ENCODE measurements around the gene IRF5.

IRF5 gene

DNA sequence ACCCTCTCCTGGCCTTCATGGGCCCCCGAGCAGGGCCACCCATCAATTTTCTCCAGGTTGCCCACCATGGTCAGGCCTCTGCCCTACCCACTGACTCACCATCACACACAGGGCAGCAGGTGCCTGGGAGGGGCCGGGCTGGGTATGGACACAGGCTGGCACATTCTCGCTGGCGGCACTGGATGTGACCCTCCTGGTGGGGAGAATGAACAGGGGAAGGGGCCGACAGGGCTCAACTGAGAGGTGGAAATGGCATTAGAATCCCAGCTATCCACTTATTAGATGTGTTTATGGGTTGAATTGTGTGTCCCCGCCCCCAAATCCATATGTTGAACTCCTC is 43.7 kb upstream of the IRF5 start:
- Histone ChIP-seq H3K4me2 (ENCODE audit: low read depth, low read length, poor library complexity, severe bottlenecking) (no peak overlapping the region), H3K4me3 (ENCODE audit: low read length, poor library complexity, severe bottlenecking) (no peak overlapping the region), H4K20me1 (ENCODE audit: insufficient read depth, low read length, poor library complexity, severe bottlenecking) (no peaks in the 10 kb centered on the region), H3K9ac (ENCODE audit: low read depth, low read length, poor library complexity, severe bottlenecking) (no peak overlapping the region), H2AFZ (ENCODE audit: low read length) (no peak overlapping the region), H3K9me3 (ENCODE audit: insufficient read depth, low read depth, low read length) (no peaks in the 10 kb centered on the region), H3K9me2 (replicated peaks; ENCODE audit: low read depth, low read length) (no peaks in the 10 kb centered on the region), H3K36me3 (ENCODE audit: insufficient read depth, low read length) (no peaks in the 10 kb centered on the region), H3K79me2 (ENCODE audit: insufficient read depth, low read length) (no peaks in the 10 kb centered on the region), H3K27me3 (ENCODE audit: insufficient read depth, low read length, poor library complexity, severe bottlenecking) (no peaks in the 10 kb centered on the region), H3F3A (ENCODE audit: low read depth) (no peaks in the 10 kb centered on the region), H3K4me1 (ENCODE audit: insufficient read depth, low read length, poor library complexity, severe bottlenecking) (no peaks in the 10 kb centered on the region)
- TF ChIP-seq EZH2phosphoT487 (IDR thresholded peaks at IDR 0.05; ENCODE audit: borderline replicate concordance), result no peak
- no peak for TF ChIP-seq CTCF (conservative IDR thresholded peaks at IDR 0.05; ENCODE audit: low read length)

- no peaks in the 10 kb centered on the region for H3K4me1 ChIP-seq (ENCODE audit: insufficient read depth, low read length, poor library complexity, severe bottlenecking)
Measured at GRCh38 chr7:128895320-128895719, 42.4 kb upstream of the IRF5 start.

DNA sequence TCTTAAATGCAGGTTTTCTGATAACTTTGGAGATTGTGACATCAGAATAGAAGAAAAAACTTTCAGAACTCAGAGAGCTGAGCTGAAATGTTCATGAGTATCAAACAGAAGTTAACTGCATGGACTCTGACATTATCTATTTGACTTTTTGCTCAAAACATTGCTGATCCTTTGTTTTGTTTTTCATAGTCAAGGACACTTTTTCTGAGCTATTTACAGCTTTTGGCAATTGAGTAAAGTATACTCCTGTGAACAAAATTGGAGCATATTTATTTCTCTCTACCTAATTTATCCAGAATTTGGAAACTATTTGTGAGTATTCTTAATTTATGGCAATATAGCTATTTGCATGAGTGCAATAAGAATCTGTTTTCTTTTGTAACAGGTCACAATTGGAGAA is 38.3 kb upstream of the IRF5 start:
- no peaks in the 10 kb centered on the region for H3K79me2 ChIP-seq (ENCODE audit: insufficient read depth, low read length)
- peaks cover 2% of the 10 kb centered on the region for H3K4me1 ChIP-seq (ENCODE audit: insufficient read depth, low read length, poor library complexity, severe bottlenecking)
- TF ChIP-seq CTCF (conservative IDR thresholded peaks at IDR 0.05; ENCODE audit: low read length) (no peak), EZH2phosphoT487 (IDR thresholded peaks at IDR 0.05; ENCODE audit: borderline replicate concordance) (no peak)
- no peaks in the 10 kb centered on the region for H3K27me3 ChIP-seq (ENCODE audit: insufficient read depth, low read length, poor library complexity, severe bottlenecking)
- no peaks in the 10 kb centered on the region for H4K20me1 ChIP-seq (ENCODE audit: insufficient read depth, low read length, poor library complexity, severe bottlenecking)
- H3K36me3 ChIP-seq (ENCODE audit: insufficient read depth, low read length), result no peaks in the 10 kb centered on the region
- no peak overlapping the region for H3K4me3 ChIP-seq (ENCODE audit: low read length, poor library complexity, severe bottlenecking)
- no peak overlapping the region for H3K9ac ChIP-seq (ENCODE audit: low read depth, low read length, poor library complexity, severe bottlenecking)
- H3K9me2 ChIP-seq (replicated peaks; ENCODE audit: low read depth, low read length), result no peaks in the 10 kb centered on the region
- H3K4me2 ChIP-seq (ENCODE audit: low read depth, low read length, poor library complexity, severe bottlenecking), result no peak overlapping the region
- no peak overlapping the region for H2AFZ ChIP-seq (ENCODE audit: low read length)
- 0 out of 2 replicates have a peak, but pooled peaks cover 4% of the 10 kb centered on the region for H3K9me3 ChIP-seq (ENCODE audit: insufficient read depth, low read depth, low read length)
- H3F3A ChIP-seq (ENCODE audit: low read depth), result no peaks in the 10 kb centered on the region

More at GRCh38 chr7:128895320-128895719, 42.4 kb upstream of the IRF5 start:
- H3K36me3 ChIP-seq (ENCODE audit: insufficient read depth, low read length), result no peaks in the 10 kb centered on the region
- no peak overlapping the region for H3K9ac ChIP-seq (ENCODE audit: low read depth, low read length, poor library complexity, severe bottlenecking)
- TF ChIP-seq EZH2phosphoT487 (IDR thresholded peaks at IDR 0.05; ENCODE audit: borderline replicate concordance), result no peak
- no peak for TF ChIP-seq CTCF (conservative IDR thresholded peaks at IDR 0.05; ENCODE audit: low read length)
- no peak overlapping the region for H3K4me3 ChIP-seq (ENCODE audit: low read length, poor library complexity, severe bottlenecking)
- H3F3A ChIP-seq (ENCODE audit: low read depth), result no peaks in the 10 kb centered on the region
- no peaks in the 10 kb centered on the region for H3K27me3 ChIP-seq (ENCODE audit: insufficient read depth, low read length, poor library complexity, severe bottlenecking)
- no peak overlapping the region for H2AFZ ChIP-seq (ENCODE audit: low read length)
- no peaks in the 10 kb centered on the region for H4K20me1 ChIP-seq (ENCODE audit: insufficient read depth, low read length, poor library complexity, severe bottlenecking)
- H3K9me3 ChIP-seq (ENCODE audit: insufficient read depth, low read depth, low read length), result 0 out of 2 replicates have a peak, but pooled peaks cover 4% of the 10 kb centered on the region
- no peaks in the 10 kb centered on the region for H3K79me2 ChIP-seq (ENCODE audit: insufficient read depth, low read length)
- H3K4me2 ChIP-seq (ENCODE audit: low read depth, low read length, poor library complexity, severe bottlenecking), result no peak overlapping the region
- no peaks in the 10 kb centered on the region for H3K9me2 ChIP-seq (replicated peaks; ENCODE audit: low read depth, low read length)
